Activated CD8-positive, alpha-beta memory T cell treated with anti-CD3 and anti-CD28 coated beads for 24 hours (primary cell): ENCODE measurements around the gene SLC8A1.

Experiments
- DNase-seq: peaks from one replicate; pipeline ENCODE4 v3.0.0-alpha.2; 2020

SLC8A1 gene

GRCh38 chr2:40299781-40300180, 152.1 kb downstream of the SLC8A1 start:
- DNase-seq, result no peak

GRCh38 chr2:40299173-40299572, 152.7 kb downstream of the SLC8A1 start:
- no peak for DNase-seq

GRCh38 chr2:40298026-40298425, 153.9 kb downstream of the SLC8A1 start:
- DNase-seq, result no peak

GRCh38 chr2:40292291-40292690, 159.6 kb downstream of the SLC8A1 start:
- DNase-seq, result no peak

GRCh38 chr2:40289771-40290404, 162.0 kb downstream of the SLC8A1 start:
- DNase-seq, result no peak

GRCh38 chr2:40287773-40288172, 164.1 kb downstream of the SLC8A1 start:
- no peak for DNase-seq

- no peak for DNase-seq
Observed at GRCh38 chr2:40287195-40287594, 164.7 kb downstream of the SLC8A1 start.

- DNase-seq, result no peak
Observed at GRCh38 chr2:40286721-40287120, 165.2 kb downstream of the SLC8A1 start.

- no peak for DNase-seq
Observed at GRCh38 chr2:40285391-40285790, 166.5 kb downstream of the SLC8A1 start.

GRCh38 chr2:40284797-40285196, 167.1 kb downstream of the SLC8A1 start:
- DNase-seq, result no peak

- DNase-seq, result no peak
Observed at GRCh38 chr2:40283111-40283909, 168.6 kb downstream of the SLC8A1 start.

GRCh38 chr2:40282428-40282827, 169.5 kb downstream of the SLC8A1 start:
- DNase-seq, result no peak

GRCh38 chr2:40281021-40281940, 170.6 kb downstream of the SLC8A1 start:
- DNase-seq, result no peak

- no peak for DNase-seq
Observed at GRCh38 chr2:40279482-40279881, 172.4 kb downstream of the SLC8A1 start.

GRCh38 chr2:40279001-40279400, 172.9 kb downstream of the SLC8A1 start:
- DNase-seq, result no peak

- DNase-seq, result no peak
Observed at GRCh38 chr2:40276076-40276475, 175.8 kb downstream of the SLC8A1 start.

- DNase-seq, result no peak
Observed at GRCh38 chr2:40274270-40274669, 177.6 kb downstream of the SLC8A1 start.

- DNase-seq, result no peak
Observed at GRCh38 chr2:40273734-40274182, 178.1 kb downstream of the SLC8A1 start.

- DNase-seq, result no peak
Observed at GRCh38 chr2:40271094-40271493, 180.8 kb downstream of the SLC8A1 start.

- DNase-seq, result no peak
Observed at GRCh38 chr2:40270372-40270771, 181.5 kb downstream of the SLC8A1 start.

- no peak for DNase-seq
Observed at GRCh38 chr2:40268566-40268965, 183.3 kb downstream of the SLC8A1 start.

GRCh38 chr2:40266201-40266600, 185.7 kb downstream of the SLC8A1 start:
- no peak for DNase-seq

GRCh38 chr2:40265602-40266001, 186.3 kb downstream of the SLC8A1 start:
- no peak for DNase-seq
